ENCODE data around the gene NME7.

NME7 gene

GRCh38 chr1:169117599-169117998 is 250.0 kb downstream of the NME7 start:
- no peak for TF ChIP-seq CTCF (IDR thresholded peaks at IDR 0.05; ENCODE audit: low read depth, low read length, missing control alignments)
- no peak overlapping the region for H3K4me3 ChIP-seq (ENCODE audit: low read depth, low read length)
- no peak for DNase-seq (ENCODE audit: low read depth)
- in situ Hi-C loops (cut with HindIII; ENCODE audit: low sequenced_read_pairs), result loop anchor here (25.0 kb wide), 1 partner anchor 480 kb away; no protein-coding TSS in a partner anchor

GRCh38 chr1:169117014-169117413 is 250.6 kb downstream of the NME7 start:
- no peak overlapping the region for H3K4me3 ChIP-seq (ENCODE audit: low read depth, low read length)
- no peak for DNase-seq (ENCODE audit: low read depth)
- in situ Hi-C loops (cut with HindIII; ENCODE audit: low sequenced_read_pairs), result loop anchor here (25.0 kb wide), 1 partner anchor 480 kb away; no protein-coding TSS in a partner anchor
- TF ChIP-seq CTCF (IDR thresholded peaks at IDR 0.05; ENCODE audit: low read depth, low read length, missing control alignments), result no peak

GRCh38 chr1:169115891-169116585 is 251.6 kb downstream of the NME7 start:
- no peak for DNase-seq (ENCODE audit: low read depth)
- no peak overlapping the region for H3K4me3 ChIP-seq (ENCODE audit: low read depth, low read length)
- no peak for TF ChIP-seq CTCF (IDR thresholded peaks at IDR 0.05; ENCODE audit: low read depth, low read length, missing control alignments)
- in situ Hi-C loops (cut with HindIII; ENCODE audit: low sequenced_read_pairs), result loop anchor here (25.0 kb wide), 1 partner anchor 479 kb away; no protein-coding TSS in a partner anchor

- no peak overlapping the region for H3K4me3 ChIP-seq (ENCODE audit: low read depth, low read length)
- TF ChIP-seq CTCF (IDR thresholded peaks at IDR 0.05; ENCODE audit: low read depth, low read length, missing control alignments), result no peak
- in situ Hi-C loops (cut with HindIII; ENCODE audit: low sequenced_read_pairs), result loop anchor here (25.0 kb wide), 1 partner anchor 476 kb away; no protein-coding TSS in a partner anchor
Measured at GRCh38 chr1:169113613-169114119, 253.9 kb downstream of the NME7 start.

GRCh38 chr1:169112241-169112640 is 255.4 kb downstream of the NME7 start:
- in situ Hi-C loops (cut with HindIII; ENCODE audit: low sequenced_read_pairs), result loop anchor here (25.0 kb wide), 1 partner anchor 475 kb away; no protein-coding TSS in a partner anchor
- DNase-seq (ENCODE audit: low read depth), result no peak
- TF ChIP-seq CTCF (IDR thresholded peaks at IDR 0.05; ENCODE audit: low read depth, low read length, missing control alignments), result no peak
- no peak overlapping the region for H3K4me3 ChIP-seq (ENCODE audit: low read depth, low read length)

More at GRCh38 chr1:169113613-169114119, 253.9 kb downstream of the NME7 start:
- peak; percentile 75 for DNase-seq (ENCODE audit: low read depth)

- in situ Hi-C loops (cut with HindIII; ENCODE audit: low sequenced_read_pairs), result loop anchor here (25.0 kb wide), 1 partner anchor 474 kb away; no protein-coding TSS in a partner anchor
- peak; percentile 15 for TF ChIP-seq CTCF (IDR thresholded peaks at IDR 0.05; ENCODE audit: low read depth, low read length, missing control alignments)
- no peak for DNase-seq (ENCODE audit: low read depth)
- no peak overlapping the region for H3K4me3 ChIP-seq (ENCODE audit: low read depth, low read length)
Measured at GRCh38 chr1:169111472-169111871, 256.1 kb downstream of the NME7 start.

All from astrocyte of the cerebellum (primary cell).